Measurements from ENCODE around the gene SUPT3H.

DNA sequence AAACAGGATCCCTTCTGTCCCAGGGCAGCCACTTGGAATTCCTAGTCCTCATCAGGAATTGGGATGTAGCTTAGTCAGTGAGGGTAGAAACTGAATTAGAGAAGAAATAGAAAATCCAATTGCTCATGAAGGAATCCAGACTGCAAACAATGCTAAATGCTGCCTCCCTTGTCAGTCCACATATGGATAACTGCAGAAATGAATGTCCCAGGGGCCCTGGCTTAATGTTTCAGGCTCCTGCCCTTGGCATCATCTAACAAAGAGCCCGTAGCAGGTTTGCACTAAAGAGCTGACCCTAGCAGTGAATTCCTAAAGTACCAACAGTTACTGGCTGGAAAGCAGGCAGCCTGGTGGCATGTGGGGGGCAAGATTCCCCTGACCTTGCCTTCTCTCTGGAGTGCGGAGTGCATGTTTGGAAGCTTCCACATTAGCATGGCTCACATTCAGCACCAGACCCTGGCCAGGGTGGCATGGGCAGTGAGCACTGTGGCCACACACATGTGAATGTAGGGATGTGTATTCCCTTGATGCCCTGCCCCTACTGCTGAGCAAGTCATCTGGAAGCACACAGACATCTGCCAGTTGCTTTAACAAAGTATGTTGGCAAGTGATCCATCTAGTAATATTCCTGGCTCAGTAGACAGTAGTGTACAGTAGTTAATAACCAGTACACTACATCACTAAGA lies 595.7 kb downstream of the SUPT3H start:
- TF ChIP-seq, protein P1, sequence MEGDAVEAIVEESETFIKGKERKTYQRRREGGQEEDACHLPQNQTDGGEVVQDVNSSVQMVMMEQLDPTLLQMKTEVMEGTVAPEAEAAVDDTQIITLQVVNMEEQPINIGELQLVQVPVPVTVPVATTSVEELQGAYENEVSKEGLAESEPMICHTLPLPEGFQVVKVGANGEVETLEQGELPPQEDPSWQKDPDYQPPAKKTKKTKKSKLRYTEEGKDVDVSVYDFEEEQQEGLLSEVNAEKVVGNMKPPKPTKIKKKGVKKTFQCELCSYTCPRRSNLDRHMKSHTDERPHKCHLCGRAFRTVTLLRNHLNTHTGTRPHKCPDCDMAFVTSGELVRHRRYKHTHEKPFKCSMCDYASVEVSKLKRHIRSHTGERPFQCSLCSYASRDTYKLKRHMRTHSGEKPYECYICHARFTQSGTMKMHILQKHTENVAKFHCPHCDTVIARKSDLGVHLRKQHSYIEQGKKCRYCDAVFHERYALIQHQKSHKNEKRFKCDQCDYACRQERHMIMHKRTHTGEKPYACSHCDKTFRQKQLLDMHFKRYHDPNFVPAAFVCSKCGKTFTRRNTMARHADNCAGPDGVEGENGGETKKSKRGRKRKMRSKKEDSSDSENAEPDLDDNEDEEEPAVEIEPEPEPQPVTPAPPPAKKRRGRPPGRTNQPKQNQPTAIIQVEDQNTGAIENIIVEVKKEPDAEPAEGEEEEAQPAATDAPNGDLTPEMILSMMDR (conservative IDR thresholded peaks at IDR 0.05): no peak
- no peak for TF ChIP-seq ZFX (IDR thresholded peaks at IDR 0.05)
